Activated naive CD4-positive, alpha-beta T cell treated with anti-CD3 and anti-CD28 coated beads, Interleukin-2, amount 50 U/mL, for 72 hours (primary cell): Measurements from ENCODE around the gene AQP7. TPM values are rescaled to one million over a fixed set of nuclear protein-coding genes. Genes with fewer than 3 reads are reported as not detected.
A peak's percentile ranks its signal among the peaks of the same experiment; 100 is the strongest.
"Not testable (repeated sequence)": the region's sequence is repeated elsewhere in the genome, so short reads cannot be mapped to it uniquely, and the experiment has no call there.

ENCODE experiments used
- ATAC-seq, 2 donors: fragments of 150-1000 bp; cut with Tn5 transposase; 2 replicates each; pipeline ENCODE4 v1.10.0; 2021; ENCODE audit warnings: mild to moderate bottlenecking in 2 of 2, moderate library complexity in 2 of 2
- DNase-seq, 2 donors: peaks; one replicate each; pipeline ENCODE4 v3.0.0; 2021 to 2022; ENCODE audit warnings: low spot score in 2 of 2
- H3K27ac Mint-ChIP-seq, 2 donors: one replicate each; pipeline ENCODE4 v1.8.0; 2022; ENCODE audit warnings: mild to moderate bottlenecking in 2 of 2, mixed read lengths in 2 of 2
- H3K36me3 Mint-ChIP-seq, 2 donors: one replicate each; pipeline ENCODE4 v1.8.0; 2022; ENCODE audit warnings: mixed read lengths in 2 of 2
- H3K9me3 Mint-ChIP-seq, 2 donors: one replicate each; pipeline ENCODE4 v1.8.0; 2022; ENCODE audit warnings: mixed read lengths in 2 of 2
- total RNA-seq, 2 donors: library from RNA; stranded (reverse); gene quantifications; one replicate each; pipeline ENCODE4 v1.2.3, GENCODE V29; 2022

AQP7 gene
- total RNA-seq, 2 donors from 2014 or later, result 0.29 TPM; not detected in 1

GRCh38 chr9:33414889-33415500 is 12.6 kb upstream of the AQP7 start:
- no peak for DNase-seq
- no peak for ATAC-seq
- H3K9me3 Mint-ChIP-seq, result no peaks in the 10 kb centered on the region
- H3K36me3 Mint-ChIP-seq, result no peaks in the 10 kb centered on the region
- peak overlapping the region; percentile 82 to 86 for H3K27ac Mint-ChIP-seq

GRCh38 chr9:33414268-33414667 is 11.9 kb upstream of the AQP7 start:
- Mint-ChIP-seq H3K36me3 (no peaks in the 10 kb centered on the region), H3K27ac (no peak overlapping the region), H3K9me3 (no peaks in the 10 kb centered on the region)
- DNase-seq (no peak), ATAC-seq (peak in 1 of 2 donors; percentile 9)

- ATAC-seq (peak in 1 of 2 donors; percentile 24), DNase-seq (no peak)
- H3K27ac Mint-ChIP-seq, result peak overlapping the region; percentile 33 to 72
- H3K9me3 Mint-ChIP-seq, result no peaks in the 10 kb centered on the region
- H3K36me3 Mint-ChIP-seq, result no peaks in the 10 kb centered on the region
Measured at GRCh38 chr9:33408087-33408486, 5.7 kb upstream of the AQP7 start.

GRCh38 chr9:33407061-33407460 is 4.7 kb upstream of the AQP7 start:
- no peaks in the 10 kb centered on the region for H3K9me3 Mint-ChIP-seq
- no peak for ATAC-seq

GRCh38 chr9:33404788-33405362 is 2.5 kb upstream of the AQP7 start:
- Mint-ChIP-seq H3K9me3 (no peaks in the 10 kb centered on the region), H3K36me3 (no peaks in the 10 kb centered on the region), H3K27ac (peak overlapping the region in 1 of 2 donors; percentile 13)
- no peak for DNase-seq
- no peak for ATAC-seq

More at GRCh38 chr9:33407061-33407460, 4.7 kb upstream of the AQP7 start:
- Mint-ChIP-seq H3K36me3 (no peaks in the 10 kb centered on the region), H3K27ac (no peak overlapping the region)
- no peak for DNase-seq

GRCh38 chr9:33403941-33404787 is 1.8 kb upstream of the AQP7 start:
- no peaks in the 10 kb centered on the region for H3K9me3 Mint-ChIP-seq
- DNase-seq, result no peak
- H3K36me3 Mint-ChIP-seq, result no peaks in the 10 kb centered on the region
- ATAC-seq, result no peak
- peak overlapping the region in 1 of 2 donors; percentile 13 for H3K27ac Mint-ChIP-seq

- peak overlapping the region; percentile 44 to 50 for H3K27ac Mint-ChIP-seq
- not testable (repeated sequence) for DNase-seq, H3K9me3 Mint-ChIP-seq, H3K36me3 Mint-ChIP-seq, ATAC-seq
Measured at GRCh38 chr9:33401809-33402208, 559 bp downstream of the AQP7 start.

- not testable (repeated sequence) for H3K27ac Mint-ChIP-seq, DNase-seq, ATAC-seq, H3K36me3 Mint-ChIP-seq, H3K9me3 Mint-ChIP-seq
Measured at GRCh38 chr9:33399047-33399446, 3.3 kb downstream of the AQP7 start.

- not testable (repeated sequence) for H3K36me3 Mint-ChIP-seq, DNase-seq, ATAC-seq, H3K9me3 Mint-ChIP-seq
- H3K27ac Mint-ChIP-seq, result peak overlapping the region in 1 of 2 donors; percentile 47
Measured at GRCh38 chr9:33397801-33398200, 4.6 kb downstream of the AQP7 start.

GRCh38 chr9:33395159-33395879 is 7.0 kb downstream of the AQP7 start:
- DNase-seq, H3K36me3 Mint-ChIP-seq, H3K9me3 Mint-ChIP-seq, ATAC-seq: not testable (repeated sequence)
- H3K27ac Mint-ChIP-seq, result peak overlapping the region in 1 of 2 donors; percentile 37

- not testable (repeated sequence) for H3K36me3 Mint-ChIP-seq, DNase-seq, H3K9me3 Mint-ChIP-seq, ATAC-seq
- H3K27ac Mint-ChIP-seq, result peak overlapping the region; percentile 8 to 17
Measured at GRCh38 chr9:33393986-33394385, 8.4 kb downstream of the AQP7 start.

- Mint-ChIP-seq H3K36me3 (no peaks in the 10 kb centered on the region), H3K27ac (peak overlapping the region in 1 of 2 donors; percentile 8), H3K9me3 (no peaks in the 10 kb centered on the region)
- ATAC-seq (no peak), DNase-seq (no peak)
Measured at GRCh38 chr9:33393581-33393980, 8.8 kb downstream of the AQP7 start.

GRCh38 chr9:33392591-33393021 is 9.8 kb downstream of the AQP7 start:
- not testable (repeated sequence) for DNase-seq, ATAC-seq, H3K27ac Mint-ChIP-seq, H3K9me3 Mint-ChIP-seq, H3K36me3 Mint-ChIP-seq

GRCh38 chr9:33391111-33391771 is 11.1 kb downstream of the AQP7 start:
- not testable (repeated sequence) for ATAC-seq, DNase-seq, H3K27ac Mint-ChIP-seq, H3K36me3 Mint-ChIP-seq, H3K9me3 Mint-ChIP-seq

- no peaks in the 10 kb centered on the region for H3K36me3 Mint-ChIP-seq
- no peak overlapping the region for H3K27ac Mint-ChIP-seq
- DNase-seq (no peak), ATAC-seq (no peak)
- H3K9me3 Mint-ChIP-seq, result no peaks in the 10 kb centered on the region
Measured at GRCh38 chr9:33388110-33388994, 14.0 kb downstream of the AQP7 start.
